GM21367 (cell line): ENCODE results near the gene ZNF692.
A peak's percentile ranks its signal among the peaks of the same experiment; 100 is the strongest.

Experiments used
- ATAC-seq: cut with Tn5 transposase; IDR thresholded peaks from one replicate; pipeline ENCODE4 v1.9.1; 2021; ENCODE audit not compliant: unreplicated experiment

The ZNF692 gene

DNA sequence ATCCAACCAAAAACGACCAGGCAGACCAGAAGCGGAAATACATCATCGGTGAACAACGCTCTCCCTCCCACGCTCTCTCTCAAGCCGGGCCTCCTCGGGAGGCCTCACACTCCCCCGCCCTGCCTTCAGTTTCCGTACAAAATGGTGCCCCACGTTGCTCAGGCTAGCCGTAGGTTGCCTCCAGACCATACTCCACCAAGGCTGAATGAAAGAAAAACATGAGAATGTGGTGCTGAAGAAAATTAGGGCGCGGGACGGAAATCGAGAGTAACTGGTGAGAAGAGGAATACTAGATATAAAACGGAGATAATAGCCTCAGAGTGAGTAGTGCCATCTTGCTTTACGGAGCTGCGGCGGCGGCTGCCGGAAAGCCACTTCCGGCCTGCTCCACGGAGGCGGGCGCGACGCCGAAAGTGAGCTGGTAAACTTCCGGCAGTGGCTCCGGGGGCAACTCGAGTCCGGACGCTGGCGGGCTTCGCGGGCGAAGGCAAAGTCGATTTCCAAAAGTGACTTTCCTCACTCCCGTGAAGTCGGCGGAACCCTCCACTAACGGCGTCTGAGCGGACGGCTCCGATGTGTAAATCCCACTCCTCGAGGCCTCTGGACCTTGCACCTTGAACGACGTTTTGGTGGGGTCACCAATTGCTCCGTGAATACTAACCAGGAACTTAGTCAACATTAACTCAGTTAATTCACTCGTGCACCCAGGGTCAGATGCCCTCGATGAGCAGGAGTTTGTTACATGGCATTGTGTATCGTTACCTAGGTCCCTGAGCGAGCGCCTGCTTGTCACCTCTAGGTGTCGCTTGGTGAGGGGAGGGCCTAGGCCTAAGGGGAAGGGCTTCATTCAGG is 32.8 kb downstream of the ZNF692 start, which contains the start of gene SH3BP5L:
Gene SH3BP5L, minus strand, starts transcription at position 7 of the 852 bp plus-strand sequence. CDS start 980 bp downstream, outside the sequence.
- peak; percentile 91 for ATAC-seq

DNA sequence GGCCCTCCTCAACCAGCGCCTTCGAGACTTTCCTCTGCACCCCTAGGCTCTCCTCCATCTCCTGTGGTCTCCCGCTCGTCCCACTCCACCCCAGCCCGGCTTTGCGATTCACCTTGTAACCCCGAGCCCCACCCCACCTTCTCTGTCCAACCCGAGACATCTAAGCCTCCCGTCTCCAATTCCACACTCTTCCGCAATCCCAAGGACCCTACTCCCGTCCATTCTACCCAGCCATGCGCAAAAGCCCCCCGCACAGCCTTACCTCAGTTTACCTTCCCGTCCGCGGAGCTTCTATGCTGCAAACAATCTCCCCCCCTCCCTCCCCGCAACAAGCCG is 33.3 kb downstream of the ZNF692 start:
- peak; percentile 12 for ATAC-seq

DNA sequence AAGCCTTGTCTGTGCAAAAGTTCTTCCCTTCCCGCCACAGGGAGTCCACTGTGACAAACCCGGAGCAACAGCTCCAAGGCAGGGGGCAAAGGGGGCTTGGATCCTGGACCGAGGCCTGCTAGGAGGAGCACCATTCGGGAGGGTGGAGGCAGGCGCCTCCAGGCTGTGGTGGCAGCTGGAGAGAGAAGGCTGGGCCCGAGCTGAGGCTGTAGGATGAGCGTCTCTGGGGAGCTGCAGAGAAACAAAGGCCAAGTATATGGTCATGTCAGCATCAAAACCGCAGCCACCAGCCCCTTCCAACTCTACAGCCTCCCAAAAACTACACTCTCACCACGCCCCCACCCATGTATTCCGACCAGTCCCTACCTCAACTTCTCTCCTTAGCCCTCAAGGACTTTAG is 33.7 kb downstream of the ZNF692 start:
- no peak for ATAC-seq

DNA sequence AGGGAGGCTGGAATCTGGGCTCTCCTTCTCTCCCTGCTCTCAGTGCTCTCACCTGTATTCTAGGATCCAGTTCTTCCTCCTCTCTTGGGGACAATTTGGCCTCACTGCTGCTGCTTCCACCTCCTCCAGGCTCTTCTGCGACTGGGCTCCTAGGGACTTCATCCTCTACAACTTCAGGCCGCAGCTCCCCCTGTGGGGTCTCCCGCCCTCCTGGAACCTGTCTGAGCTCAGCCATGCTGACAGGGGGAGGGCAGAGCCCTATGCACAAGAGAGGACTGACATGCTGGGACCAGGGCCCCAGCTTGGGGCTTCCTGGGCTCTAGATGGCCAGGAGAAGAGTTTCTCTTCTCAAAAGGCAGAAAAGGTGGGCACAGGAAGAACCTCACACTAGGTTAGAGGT is 34.2 kb downstream of the ZNF692 start:
- no peak for ATAC-seq

DNA sequence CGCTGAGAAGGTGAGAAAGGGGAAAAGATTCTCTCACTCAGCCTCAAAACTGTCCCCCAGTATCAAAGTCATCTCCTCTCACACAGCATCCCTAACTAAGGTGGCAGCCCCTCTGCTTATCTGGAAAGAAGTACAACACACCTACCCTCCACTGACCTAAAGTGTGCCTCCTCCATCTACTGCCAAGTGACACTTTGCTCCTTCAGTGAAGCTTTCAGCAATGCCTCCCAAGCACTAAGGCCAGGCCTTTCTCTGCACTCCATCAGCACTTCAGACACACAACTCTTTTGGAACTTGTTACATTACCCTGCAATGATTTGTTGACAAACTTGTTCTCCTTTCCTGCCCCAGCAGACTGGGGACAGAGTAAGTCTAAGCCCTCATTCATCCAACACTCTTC is 34.6 kb downstream of the ZNF692 start:
- ATAC-seq = no peak

DNA sequence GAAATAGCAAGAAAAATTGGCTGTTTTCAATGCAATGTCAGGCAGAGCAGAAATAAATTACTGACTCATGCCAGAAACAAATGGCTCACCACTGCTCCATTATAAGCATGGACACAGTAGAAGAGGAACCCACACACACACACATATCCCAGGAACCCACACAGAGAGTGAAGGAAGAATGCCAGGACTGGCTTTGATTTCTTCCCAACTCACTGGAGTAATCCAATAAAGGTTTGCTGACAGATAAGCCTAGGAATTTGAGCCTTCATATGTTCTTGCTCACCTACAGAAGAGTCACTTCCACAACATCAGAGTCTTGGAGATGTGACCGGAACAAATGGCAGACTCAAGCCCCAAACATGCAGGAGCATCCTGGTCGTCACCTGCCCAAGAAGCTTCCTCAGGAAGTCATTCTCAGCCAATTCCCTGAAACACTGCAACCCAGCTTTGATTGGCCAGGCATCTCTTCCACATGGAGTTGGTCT is 35.3 kb downstream of the ZNF692 start:
- no peak for ATAC-seq

DNA sequence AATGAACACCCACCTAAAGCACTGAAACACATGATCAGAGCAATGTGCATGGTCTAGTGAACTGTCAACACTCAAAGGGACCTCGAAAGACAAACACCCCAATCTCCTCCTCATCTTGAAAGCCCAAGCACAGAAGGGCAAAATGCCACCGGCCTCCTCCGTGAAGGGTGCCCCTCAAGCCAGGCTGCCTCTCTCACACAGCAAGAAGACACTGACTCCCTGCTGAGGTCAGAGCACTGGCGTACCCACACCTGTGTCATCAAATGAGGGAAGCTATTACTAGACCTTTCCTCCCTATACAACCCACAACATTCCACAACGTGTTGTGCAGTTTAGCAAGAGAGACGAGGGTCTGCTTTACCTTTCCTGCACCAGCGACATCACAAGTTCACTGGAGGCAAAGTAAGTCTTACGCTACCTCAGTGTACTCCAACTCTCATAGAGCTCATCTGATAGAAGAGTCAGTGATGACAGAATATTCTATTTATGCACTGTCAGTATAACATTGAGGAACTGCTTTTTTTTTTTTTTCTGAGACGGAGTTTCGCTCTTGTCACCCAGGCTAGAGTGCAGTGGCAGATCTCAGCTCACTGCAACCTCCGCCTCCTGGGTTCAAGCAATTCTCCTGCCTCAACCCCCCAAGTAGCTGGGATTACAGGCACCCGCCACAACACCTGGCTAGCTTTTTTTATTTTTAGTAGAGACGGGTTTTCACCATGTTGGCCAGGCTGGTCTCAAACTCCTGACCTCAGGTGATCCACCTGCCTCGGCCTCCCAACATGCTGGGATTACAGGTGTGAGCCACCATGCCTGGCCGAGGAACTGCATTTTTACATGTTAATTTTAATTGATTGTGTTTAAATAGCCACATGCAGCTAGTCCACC is 36.5 kb downstream of the ZNF692 start:
- ATAC-seq = no peak

DNA sequence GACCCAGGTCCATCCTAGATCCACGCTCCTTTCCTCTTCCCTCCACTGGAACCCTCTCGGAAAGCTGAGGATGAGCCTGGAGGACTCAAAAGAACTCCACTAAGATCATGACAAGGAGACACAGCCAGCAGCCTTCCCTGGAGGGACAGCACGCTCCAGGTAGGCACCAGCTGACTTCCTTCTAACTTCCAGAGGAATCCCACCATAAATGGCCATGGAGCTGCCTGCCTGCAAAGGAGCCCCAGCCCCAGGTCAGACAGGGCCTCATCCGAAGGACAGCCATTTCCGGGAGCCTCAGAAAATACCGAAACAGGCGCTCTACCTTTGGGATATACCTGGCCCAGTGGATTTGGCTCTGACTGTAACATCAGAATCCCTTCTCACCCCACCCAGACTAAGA is 37.2 kb downstream of the ZNF692 start:
- ATAC-seq = no peak

DNA sequence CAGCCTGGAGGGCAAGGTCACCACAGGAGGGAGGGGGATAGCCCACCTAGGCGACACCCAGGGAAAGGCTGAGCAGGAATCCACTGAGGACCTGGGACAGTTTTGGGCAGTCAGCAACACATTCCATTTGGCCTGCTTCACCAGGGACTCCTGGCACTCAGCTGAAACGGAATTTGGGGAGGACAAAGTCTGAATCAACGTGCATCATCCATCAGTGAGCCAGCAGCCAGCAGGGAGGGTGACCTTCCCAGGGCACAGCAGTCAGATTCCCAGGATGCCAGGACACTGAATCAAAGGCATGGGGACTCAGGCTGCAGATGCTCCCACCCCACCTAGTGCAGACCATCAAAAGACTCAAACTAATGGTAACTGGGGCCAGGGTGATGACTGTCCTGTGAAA is 37.8 kb downstream of the ZNF692 start:
- ATAC-seq = no peak

DNA sequence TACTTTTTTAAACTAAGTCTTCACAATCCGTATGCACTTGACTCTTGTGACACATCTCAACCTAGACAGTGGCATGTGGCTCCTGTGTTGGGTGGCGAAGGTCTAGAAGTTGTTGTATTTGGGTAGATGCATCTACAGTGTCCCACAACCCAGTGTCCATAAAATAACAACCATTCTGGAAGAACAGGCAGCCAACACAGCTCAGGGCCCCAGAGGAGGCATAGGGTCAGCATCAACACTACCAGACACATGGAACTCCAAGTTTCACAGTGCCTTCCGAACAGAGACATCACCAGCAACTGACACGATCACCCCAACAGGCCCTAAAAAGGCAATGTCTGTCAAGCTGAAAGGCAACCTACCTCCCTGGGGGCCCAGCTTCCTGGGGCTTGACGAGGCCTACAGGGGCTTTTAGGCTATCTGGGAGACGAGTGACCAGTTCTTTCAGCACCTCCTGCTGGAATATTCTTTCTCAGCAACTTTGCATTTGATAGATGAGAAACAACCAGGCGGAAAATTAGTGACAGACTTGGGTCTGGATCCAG is 38.8 kb downstream of the ZNF692 start:
- ATAC-seq = no peak

DNA sequence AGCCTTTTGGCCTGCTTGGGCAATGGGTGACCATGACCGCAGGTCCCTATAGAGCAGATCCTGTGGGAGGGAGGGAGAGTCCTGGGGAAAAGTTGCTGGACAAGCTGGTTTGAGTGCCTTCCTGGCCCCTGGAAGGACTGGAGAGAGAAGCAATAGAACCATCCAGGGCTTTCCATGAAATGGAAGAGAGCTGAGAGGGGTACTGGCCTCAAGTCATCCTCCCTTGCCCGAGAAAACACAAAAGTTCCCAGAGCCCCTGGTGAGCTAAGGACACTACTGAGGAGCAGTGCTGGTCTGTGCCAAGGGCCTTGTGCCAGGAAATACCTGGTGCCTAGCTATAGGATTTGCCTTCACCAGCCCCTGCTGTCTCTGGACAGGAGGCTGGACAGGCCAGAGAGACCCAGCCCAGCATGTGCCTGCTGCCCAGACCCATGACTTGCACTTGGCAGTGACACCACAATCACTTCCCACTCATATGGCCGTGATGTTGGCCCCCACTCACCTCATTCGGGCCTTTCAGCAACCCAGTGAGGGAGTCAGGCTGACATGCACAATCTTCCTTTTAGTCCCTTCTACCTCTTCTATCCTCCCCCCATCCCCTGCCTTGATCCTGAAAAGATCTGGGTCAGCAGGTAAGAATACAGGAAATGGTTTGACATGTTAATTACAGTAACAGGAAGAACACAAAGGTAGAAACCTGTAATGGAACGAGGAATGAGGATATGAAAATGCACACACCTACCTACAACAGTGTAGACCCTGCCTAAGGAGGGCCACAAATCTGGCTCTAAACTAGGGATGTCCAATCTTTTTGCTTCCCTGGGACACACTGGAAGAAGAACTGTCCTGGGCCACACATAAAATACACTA is 40.1 kb downstream of the ZNF692 start:
- ATAC-seq = no peak

DNA sequence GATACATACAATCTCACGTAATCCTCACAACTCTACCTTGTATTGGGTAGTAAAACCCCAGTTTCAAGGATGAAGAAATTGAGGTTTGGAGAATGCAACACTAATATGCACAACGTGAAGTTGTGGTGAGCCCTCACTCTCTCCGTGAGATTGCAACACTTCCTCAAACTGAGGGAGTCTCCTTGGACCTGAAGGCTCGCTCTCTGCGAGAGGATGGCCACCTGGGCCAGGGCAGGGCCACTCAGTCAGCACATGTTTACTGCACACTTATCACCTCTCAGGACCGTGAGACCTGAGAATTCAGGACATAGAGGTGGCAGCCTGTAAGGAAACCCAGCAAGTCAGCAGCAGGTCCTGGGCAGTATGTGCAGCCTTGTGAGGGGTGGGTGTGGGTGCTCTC is 41.8 kb downstream of the ZNF692 start:
- no peak for ATAC-seq

DNA sequence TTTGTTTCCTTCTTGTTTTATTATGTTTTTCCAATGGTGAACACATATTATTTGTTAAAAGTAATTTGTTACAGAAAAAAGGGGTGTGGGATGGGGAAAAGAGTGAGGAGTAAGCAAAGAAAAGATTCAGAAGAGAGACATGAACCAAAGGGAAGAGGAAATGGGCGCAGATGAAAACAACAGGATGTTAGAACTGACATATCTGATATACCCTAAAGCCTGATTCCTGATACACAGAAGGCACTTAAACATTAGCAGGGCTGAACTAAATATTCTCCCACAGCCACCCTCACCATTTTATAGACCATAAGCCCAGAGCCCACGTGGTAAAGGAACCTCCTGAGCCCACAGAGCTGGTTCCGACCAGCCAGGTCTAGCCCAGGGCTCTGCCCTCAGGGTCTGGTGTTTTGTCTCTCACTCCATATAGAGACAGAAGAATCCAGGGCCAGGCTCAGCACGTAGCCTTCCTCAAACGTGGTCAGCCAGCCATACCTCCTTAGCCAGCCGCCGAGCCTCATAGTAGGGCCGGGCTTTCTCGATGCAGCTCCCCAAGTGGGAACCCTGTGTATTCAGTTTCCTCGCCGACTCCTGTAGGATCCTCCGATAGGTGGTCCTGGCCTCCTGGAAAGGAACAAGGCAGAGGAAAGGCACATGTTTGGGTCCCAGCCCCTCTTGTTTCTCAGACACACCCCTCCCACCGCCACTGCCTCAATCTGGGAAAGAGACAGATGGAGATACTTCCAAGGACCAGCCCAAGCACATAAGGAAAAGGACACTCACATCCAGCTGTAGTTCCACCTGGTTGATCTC is 42.6 kb downstream of the ZNF692 start:
- no peak for ATAC-seq

DNA sequence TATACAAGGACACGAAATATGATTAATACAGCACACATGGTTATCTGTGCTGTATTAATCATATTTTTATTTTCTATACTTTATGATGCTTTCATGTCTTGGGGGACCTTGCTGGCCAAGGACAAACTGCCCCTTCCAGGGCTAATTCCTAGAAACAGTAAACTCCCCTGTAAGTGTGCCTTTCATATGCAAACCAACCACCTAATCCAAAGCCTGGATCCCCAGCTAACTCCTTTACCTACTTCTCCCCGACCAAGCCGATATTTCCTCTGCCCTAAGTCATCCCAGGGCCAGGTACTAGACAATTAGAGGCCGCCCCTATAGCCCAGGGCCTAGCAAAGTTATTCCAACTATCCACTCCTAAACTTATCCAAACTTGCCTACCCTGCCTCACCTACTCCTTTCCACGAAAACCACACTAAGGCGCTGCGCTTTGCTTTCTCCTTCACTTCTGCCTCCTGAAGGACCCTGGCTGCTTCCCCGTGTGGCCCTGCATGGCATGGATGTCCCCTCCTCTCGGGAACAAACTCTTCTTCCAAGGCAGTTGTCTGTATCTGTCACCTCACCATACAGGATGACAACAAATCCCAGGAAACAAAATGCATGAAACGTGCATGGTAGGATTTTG is 43.4 kb downstream of the ZNF692 start:
- no peak for ATAC-seq

DNA sequence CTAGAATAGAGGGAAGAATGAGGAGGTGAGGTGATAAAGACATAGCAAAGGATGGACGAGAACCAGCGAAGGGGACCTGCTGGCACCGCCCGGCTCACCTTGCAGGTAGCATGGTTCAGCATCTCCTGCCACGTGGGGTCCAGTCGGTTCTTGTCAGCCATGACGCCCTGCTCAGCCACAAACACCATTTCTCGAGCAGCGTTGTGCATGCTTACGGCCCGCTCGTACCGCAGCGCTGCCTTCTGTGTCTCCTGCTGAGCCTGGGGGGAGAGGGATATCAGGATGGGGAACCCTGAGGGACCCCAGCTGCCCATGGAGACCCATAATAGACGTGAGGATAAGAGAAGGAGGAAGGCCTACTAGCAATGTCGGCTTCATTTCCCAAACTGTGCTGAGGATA is 44.5 kb downstream of the ZNF692 start:
- ATAC-seq = no peak

DNA sequence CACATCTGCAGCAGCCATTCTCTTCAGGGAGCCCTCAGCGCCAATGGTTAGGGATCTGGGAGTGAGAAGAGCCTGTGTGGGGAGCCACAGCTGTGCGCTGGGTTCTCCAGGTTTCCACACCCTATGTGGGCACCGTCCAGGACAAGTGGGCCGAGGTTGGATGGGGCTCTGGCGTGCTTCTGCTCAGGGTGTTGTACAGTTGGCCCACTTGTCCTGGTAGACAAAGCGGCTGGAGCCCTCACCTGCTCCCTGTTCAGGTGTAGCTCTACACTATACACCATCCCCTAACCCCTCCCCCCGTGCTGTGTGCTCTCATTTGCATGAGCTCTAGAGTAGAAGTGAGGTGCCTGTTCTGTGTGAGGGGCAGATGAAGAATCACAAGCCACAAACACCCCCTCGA is 45.3 kb downstream of the ZNF692 start:
- no peak for ATAC-seq

DNA sequence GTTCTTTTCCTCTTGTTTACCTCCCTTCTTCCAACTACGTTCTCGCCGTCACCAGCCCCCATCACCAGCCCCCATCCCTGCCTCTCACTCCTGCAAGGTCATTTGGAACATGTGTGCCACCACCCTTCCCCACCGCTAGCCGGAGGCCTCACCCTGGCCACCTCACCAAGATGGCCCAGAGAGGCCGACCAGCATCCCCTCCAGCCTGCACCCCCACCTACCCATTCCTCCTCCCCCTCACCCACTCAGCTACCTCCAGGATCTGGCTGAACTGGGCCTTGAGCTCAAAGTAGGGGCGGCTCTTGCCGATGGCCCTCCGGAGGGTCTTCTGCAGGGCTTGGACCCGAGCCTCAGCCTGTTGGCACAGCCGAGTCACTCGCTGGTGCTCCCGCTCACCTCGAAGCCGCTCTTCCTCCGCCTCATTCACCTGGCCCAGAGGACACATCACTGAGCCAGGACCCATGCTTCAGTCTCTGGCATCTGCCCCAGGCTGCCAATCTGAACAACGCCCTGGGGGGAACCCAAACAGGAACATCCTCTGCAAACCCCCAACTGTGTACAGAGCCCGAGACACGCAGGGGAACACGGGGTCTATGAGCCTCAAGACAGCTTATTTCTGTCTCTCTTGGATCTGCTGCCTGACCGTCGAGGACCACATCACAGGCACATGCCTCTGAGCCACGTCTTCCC is 46.0 kb downstream of the ZNF692 start:
- no peak for ATAC-seq

DNA sequence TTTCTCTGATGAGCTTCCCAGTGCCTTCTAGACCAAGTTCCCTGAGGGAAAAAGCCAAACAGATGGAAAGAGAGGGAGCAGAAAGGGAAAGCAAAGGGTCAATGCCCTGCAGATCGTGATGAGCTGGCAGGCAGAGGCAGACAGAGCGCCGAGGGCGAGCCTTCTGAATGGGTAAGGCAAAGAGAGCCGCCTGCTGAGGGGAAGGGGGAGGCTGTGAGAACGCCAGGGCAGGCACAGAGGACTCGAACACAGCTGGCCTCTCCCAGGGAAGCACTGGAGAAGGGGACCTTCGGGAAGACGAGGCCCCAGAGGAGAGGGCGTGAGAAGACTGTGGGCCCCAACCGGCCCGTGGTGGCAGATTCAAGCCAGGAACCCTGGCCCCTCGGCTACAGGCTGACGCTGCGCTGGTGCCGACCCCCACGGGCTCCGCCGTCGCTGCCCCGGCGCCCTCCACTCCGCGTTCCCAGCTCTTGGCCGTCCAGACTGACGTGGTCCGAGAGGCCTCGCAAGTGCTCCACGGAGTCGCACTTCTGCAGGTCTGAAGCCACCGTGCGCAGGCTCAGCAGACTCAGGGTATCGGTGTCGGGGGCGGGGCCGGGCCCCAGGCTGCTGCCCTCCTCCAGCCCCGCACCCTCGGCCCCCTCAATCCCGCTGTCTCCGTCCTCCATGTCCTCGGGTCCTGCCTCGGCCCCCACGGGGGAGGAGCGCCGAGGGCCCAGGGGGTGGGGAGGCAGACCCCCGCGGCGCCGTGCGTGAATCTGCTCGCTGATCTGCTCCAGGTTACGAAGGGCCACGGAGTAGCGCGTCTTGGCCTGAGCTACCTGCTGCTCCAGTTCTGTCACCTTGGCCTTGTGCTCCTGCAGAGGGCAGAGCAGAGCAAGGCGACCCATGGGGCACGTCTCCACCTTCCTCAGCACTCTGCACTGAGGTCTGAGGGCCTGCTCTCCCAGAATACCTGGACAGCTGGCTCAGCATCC is 47.1 kb downstream of the ZNF692 start:
- no peak for ATAC-seq
